Natural killer cell treated with Interleukin-12 subunit alpha and Interleukin-12 subunit beta and Interleukin-15 and Interleukin-18, amount 100 ng/mL, for 72 hours (primary cell): ENCODE results near the gene TRIM65. TPM values are rescaled to one million over a fixed set of nuclear protein-coding genes. Genes with fewer than 3 reads are reported as not detected.

Experiments
- ATAC-seq, 2 donors: fragments of 150-1000 bp; cut with Tn5 transposase in 1 of 2; sonication (Bioruptor Pico), chemical (Tn5 transposase) in 1 of 2; 2 replicates each; pipeline ENCODE4 v1.10.0; 2021
- DNase-seq: peaks from one replicate; pipeline ENCODE4 v3.0.0; 2022; ENCODE audit warnings: low spot score
- H3K27ac Mint-ChIP-seq, 2 donors: 1 replicate in 1 of 2; 2 replicates in 1 of 2; pipeline ENCODE4 v1.8.0; 2022; ENCODE audit warnings: mixed read lengths in 2 of 2, mild to moderate bottlenecking in 1 of 2, moderate library complexity in 1 of 2
- H3K27me3 Mint-ChIP-seq, 2 donors: 1 replicate in 1 of 2; 2 replicates in 1 of 2; pipeline ENCODE4 v1.8.0; 2022; ENCODE audit warnings: mixed read lengths in 2 of 2
- H3K36me3 Mint-ChIP-seq: one replicate; pipeline ENCODE4 v1.8.0; 2022; ENCODE audit warnings: mixed read lengths
- H3K4me1 Mint-ChIP-seq, 2 donors: 1 replicate in 1 of 2; 2 replicates in 1 of 2; pipeline ENCODE4 v1.8.0; 2022; ENCODE audit warnings: low read depth in 2 of 2, mixed read lengths in 2 of 2, mild to moderate bottlenecking in 1 of 2
- H3K4me3 Mint-ChIP-seq: one replicate; pipeline ENCODE4 v1.8.0; 2022; ENCODE audit warnings: mixed read lengths
- H3K9me3 Mint-ChIP-seq: 2 replicates; pipeline ENCODE4 v1.8.0; 2022; ENCODE audit warnings: mixed read lengths
- total RNA-seq, 2 donors: library from RNA; stranded (reverse); gene quantifications; one replicate each; pipeline ENCODE4 v1.2.3, GENCODE V29; 2022

Gene TRIM65
- 10 to 100 TPM; 17.2 to 42.1 TPM for total RNA-seq

DNA sequence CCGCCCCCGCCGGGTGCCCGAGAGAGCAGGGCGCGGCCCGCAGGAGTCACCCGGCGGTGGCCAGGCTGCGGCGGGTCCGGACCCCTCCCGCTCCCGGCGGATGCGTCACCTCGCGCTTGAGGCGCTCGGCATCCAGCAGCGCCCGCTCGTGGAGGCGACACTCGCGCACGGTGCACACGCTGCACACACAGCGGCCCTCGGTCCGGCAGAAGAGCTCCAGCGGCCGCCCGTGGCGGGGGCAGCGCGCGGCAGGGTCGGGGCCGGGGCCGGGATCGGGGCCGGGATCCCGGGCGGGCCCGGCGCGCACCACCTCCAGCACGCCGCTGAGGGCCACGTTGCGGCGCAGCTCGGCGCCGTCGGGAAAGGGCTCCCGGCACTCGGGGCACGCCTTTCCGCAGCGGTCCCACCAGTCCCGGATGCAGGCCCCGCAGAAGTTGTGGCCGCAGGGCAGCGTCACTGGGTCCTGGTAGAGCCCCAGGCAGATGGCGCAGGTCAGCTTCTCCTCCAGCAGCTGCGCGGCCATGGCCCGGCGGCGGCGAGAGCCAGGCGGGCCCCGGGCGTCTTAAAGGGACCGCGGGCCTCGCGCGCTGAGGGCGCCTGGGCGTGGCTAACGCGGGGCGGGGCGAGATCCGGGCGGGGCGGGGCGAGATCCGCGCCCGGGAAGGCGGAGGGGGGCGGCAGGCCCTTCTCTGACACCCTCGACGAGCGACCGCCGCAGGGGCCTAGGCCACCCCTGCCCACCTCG lies at the start of gene TRIM65:
Gene TRIM65 (minus strand): TSS at position 537 of the 745 bp plus-strand sequence. CDS start 14 bp downstream, at position 523.
- ATAC-seq (peak; percentile 90 to 91), DNase-seq (peak; percentile 89)
- Mint-ChIP-seq H3K27me3 (no peaks in the 10 kb centered on the region), H3K4me3 (peak within 1 kb of the TSS; percentile 93), H3K27ac (peak within 1 kb of the TSS; percentile 82 to 90), H3K36me3 (no peaks in the 10 kb centered on the region), H3K4me1 (peaks cover 25 to 26% of the 10 kb centered on the region in 2 donors), H3K9me3 (no peaks in the 10 kb centered on the region)

DNA sequence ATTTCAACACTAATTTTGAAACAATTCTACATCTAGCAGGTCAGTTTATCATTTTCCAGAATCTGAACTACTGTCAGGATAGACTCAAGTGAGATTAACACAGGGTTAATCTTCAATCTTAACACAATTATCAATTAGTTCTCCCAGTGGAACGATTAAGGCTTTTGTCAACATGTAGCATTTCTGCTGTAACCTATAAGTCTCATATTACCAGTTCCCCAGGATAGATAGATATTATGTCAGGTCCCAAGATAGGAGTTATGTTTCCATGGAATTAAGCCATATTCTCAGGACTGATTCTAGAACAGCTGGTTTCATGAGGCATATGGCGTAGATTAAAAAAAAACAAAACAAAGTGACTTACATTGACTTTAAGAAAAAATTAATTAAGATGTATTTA lies 48.5 kb upstream of the TRIM65 start:
- no peak overlapping the region for H3K4me3 Mint-ChIP-seq

DNA sequence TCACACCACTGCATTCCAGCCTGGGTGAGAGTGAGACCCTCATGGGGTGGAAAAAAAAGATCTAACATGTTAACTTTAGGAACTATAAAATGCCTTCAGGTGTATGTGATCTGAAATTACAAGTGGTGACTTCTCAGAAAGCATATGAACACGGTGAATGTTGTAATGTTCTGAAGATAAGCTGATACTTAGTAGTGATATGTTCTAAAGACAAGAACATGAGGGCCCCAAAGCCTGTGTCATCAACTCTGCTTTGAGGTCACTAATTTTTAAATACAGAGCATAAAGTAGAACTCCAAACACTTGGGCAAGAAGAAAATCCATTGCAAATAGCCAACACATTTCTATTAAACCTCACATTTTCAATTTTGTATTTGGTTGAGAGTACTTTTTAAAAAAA lies 46.7 kb upstream of the TRIM65 start:
- Mint-ChIP-seq H3K27ac (peak overlapping the region in 1 of 2 donors; percentile 44), H3K4me1 (peaks cover 6% of the 10 kb centered on the region in 2 donors), H3K4me3 (no peak overlapping the region), H3K9me3 (no peaks in the 10 kb centered on the region), H3K27me3 (no peaks in the 10 kb centered on the region), H3K36me3 (no peaks in the 10 kb centered on the region)
- DNase-seq (no peak), ATAC-seq (no peak)

More for the DNA sequence above, 48.5 kb upstream of the TRIM65 start:
- no peak overlapping the region for H3K27ac Mint-ChIP-seq
- DNase-seq (no peak), ATAC-seq (no peak)
- peaks cover 6% of the 10 kb centered on the region for H3K36me3 Mint-ChIP-seq
- H3K27me3 Mint-ChIP-seq: no peaks in the 10 kb centered on the region
- peaks cover 6% of the 10 kb centered on the region in 2 donors for H3K4me1 Mint-ChIP-seq
- no peaks in the 10 kb centered on the region for H3K9me3 Mint-ChIP-seq

- ATAC-seq (no peak), DNase-seq (no peak)
- no peak overlapping the region for H3K4me3 Mint-ChIP-seq
- peaks cover 6 to 9% of the 10 kb centered on the region in 2 donors for H3K4me1 Mint-ChIP-seq
- H3K9me3 Mint-ChIP-seq: no peaks in the 10 kb centered on the region
- H3K27ac Mint-ChIP-seq: no peak overlapping the region
- no peaks in the 10 kb centered on the region for H3K27me3 Mint-ChIP-seq
- H3K36me3 Mint-ChIP-seq: no peaks in the 10 kb centered on the region
These were observed 45.7 kb upstream of the TRIM65 start for GRCh38 chr17:75942473-75942872.

- H3K9me3 Mint-ChIP-seq: no peaks in the 10 kb centered on the region
- H3K27ac Mint-ChIP-seq: peak overlapping the region; percentile 70 to 79
- DNase-seq (no peak), ATAC-seq (no peak)
- no peaks in the 10 kb centered on the region for H3K36me3 Mint-ChIP-seq
- peaks cover 6 to 9% of the 10 kb centered on the region in 2 donors for H3K4me1 Mint-ChIP-seq
- peak overlapping the region; percentile 97 for H3K4me3 Mint-ChIP-seq
- no peaks in the 10 kb centered on the region for H3K27me3 Mint-ChIP-seq
These were observed 44.7 kb upstream of the TRIM65 start for GRCh38 chr17:75941442-75941819.

GRCh38 chr17:75940727-75941441 lies 44.1 kb upstream of the TRIM65 start, which contains the start of gene FBF1:
Gene FBF1, minus strand, starts transcription at chr17:75941042. Its CDS starts 2,893 bp downstream, at chr17:75938149.
- H3K27ac Mint-ChIP-seq: peak within 1 kb of the TSS; percentile 70 to 79
- peak; percentile 93 for DNase-seq
- ATAC-seq: peak; percentile 99 to 100
- H3K9me3 Mint-ChIP-seq: no peaks in the 10 kb centered on the region
- H3K4me3 Mint-ChIP-seq: peak within 1 kb of the TSS; percentile 97
- no peaks in the 10 kb centered on the region for H3K36me3 Mint-ChIP-seq
- peaks cover 6 to 9% of the 10 kb centered on the region in 2 donors for H3K4me1 Mint-ChIP-seq
- H3K27me3 Mint-ChIP-seq: no peaks in the 10 kb centered on the region

- Mint-ChIP-seq H3K36me3 (no peaks in the 10 kb centered on the region), H3K27me3 (no peaks in the 10 kb centered on the region), H3K27ac (no peak overlapping the region), H3K4me1 (peaks cover 6 to 9% of the 10 kb centered on the region in 2 donors), H3K9me3 (no peaks in the 10 kb centered on the region), H3K4me3 (no peak overlapping the region)
- ATAC-seq (no peak), DNase-seq (no peak)
These were observed 40.9 kb upstream of the TRIM65 start for GRCh38 chr17:75937652-75938051.

DNA sequence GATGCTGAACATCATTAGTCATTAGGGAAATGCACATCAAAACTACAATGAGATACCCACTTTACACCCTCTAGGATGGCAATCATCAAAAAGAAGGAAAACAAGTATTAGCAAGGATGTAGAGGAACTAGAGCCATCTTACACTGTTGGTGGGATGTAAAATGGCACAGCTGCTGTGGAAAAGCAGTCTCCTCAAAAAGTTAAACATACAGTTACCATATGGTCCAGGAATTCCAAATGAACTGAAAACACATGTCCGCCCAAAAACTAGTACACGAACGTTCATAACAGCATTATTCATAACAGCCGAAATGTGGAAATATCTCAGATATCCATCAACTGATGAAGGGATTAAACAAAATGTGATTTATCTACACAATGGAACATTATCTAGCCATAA lies 37.1 kb upstream of the TRIM65 start:
- H3K4me3 Mint-ChIP-seq: no peak overlapping the region
- ATAC-seq (no peak), DNase-seq (no peak)
- H3K4me1 Mint-ChIP-seq: peaks cover 0 to 3% of the 10 kb centered on the region in 2 donors
- H3K36me3 Mint-ChIP-seq: no peaks in the 10 kb centered on the region
- no peaks in the 10 kb centered on the region for H3K9me3 Mint-ChIP-seq
- no peak overlapping the region for H3K27ac Mint-ChIP-seq
- no peaks in the 10 kb centered on the region for H3K27me3 Mint-ChIP-seq

DNA sequence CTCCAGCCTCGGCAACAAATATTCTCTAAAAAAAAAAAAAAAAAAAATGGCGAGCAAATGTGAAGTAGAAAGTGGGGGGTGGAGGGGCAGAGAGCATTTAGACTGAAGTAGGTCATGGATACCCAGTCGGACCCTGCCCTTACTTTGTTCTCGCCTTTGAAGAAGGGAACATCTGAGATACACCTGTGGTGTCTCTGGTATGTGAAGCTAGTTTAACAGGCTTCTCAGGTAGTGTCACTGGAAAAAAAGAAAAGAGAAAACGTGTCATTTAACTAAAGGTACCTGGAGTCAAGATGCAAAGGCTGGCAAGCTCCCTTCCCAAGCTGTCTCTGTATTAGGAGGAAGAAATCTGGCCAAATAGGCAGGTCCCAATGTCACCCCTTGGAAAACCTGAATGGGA lies 36.1 kb upstream of the TRIM65 start:
- Mint-ChIP-seq H3K27ac (no peak overlapping the region), H3K4me1 (peaks cover 0 to under 1% of the 10 kb centered on the region in 2 donors), H3K36me3 (no peaks in the 10 kb centered on the region), H3K27me3 (no peaks in the 10 kb centered on the region), H3K4me3 (no peak overlapping the region), H3K9me3 (no peaks in the 10 kb centered on the region)
- ATAC-seq (no peak), DNase-seq (peak; percentile 31)

GRCh38 chr17:75931062-75931461 lies 34.3 kb upstream of the TRIM65 start:
- Mint-ChIP-seq H3K9me3 (no peaks in the 10 kb centered on the region), H3K4me1 (no peaks in the 10 kb centered on the region), H3K27ac (no peak overlapping the region), H3K36me3 (no peaks in the 10 kb centered on the region), H3K27me3 (no peaks in the 10 kb centered on the region), H3K4me3 (no peak overlapping the region)
- ATAC-seq (no peak), DNase-seq (peak; percentile 40)

DNA sequence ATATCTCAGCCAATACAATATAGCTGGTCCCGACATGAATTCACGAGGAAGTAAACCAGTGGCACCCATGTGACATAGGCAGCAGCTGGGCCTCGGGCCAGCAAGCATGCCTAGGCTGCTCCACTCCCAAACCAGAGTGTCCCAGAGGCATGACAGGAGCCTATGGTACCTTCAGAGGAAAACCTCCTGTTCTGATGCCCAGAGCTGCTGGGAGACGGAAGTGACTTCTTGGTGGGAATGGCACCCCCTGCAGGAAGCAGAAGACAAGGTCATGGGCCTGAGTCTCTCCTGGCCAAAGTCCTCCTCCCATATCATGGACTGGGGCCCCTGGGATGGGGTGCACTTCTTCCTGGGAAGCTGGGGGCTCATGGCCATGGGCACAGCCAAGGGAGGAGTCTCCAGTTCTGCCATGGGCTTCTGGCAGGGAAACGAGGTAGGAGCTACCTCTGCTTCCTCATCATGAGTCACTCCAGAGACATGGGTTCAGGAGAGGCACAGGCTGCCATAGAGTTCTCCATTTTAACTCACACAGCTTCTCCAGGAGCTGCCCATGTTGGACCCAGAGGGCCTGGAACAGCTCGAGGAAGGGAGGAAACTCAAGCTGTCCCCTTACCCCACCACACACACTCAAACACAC lies 30.7 kb upstream of the TRIM65 start:
- Mint-ChIP-seq H3K27ac (no peak overlapping the region), H3K4me3 (no peak overlapping the region), H3K36me3 (no peaks in the 10 kb centered on the region), H3K9me3 (no peaks in the 10 kb centered on the region), H3K4me1 (no peaks in the 10 kb centered on the region), H3K27me3 (no peaks in the 10 kb centered on the region)
- DNase-seq (no peak), ATAC-seq (peak in 1 of 2 donors; percentile 12)

DNA sequence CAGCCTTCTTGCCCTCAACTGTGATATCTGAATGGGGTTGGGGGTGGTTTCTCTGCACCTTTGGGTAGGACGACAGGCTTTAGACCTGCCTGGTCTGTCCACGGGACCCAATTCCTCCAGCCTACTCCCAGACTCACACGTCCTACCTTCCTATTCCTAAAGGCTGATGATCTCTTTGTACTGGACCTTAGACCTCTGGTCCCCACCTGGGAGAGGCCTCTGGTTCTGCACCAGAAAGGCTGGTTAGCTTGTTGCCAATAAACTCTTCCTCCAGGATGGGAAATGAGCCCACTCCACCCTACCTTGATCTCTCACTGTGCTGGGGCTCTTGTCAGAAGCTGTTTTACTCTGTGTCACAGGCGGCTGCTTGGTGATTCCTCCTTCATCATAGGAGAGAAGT lies 29.7 kb upstream of the TRIM65 start:
- no peaks in the 10 kb centered on the region for H3K9me3 Mint-ChIP-seq
- H3K27ac Mint-ChIP-seq: no peak overlapping the region
- no peaks in the 10 kb centered on the region for H3K36me3 Mint-ChIP-seq
- H3K27me3 Mint-ChIP-seq: no peaks in the 10 kb centered on the region
- no peaks in the 10 kb centered on the region for H3K4me1 Mint-ChIP-seq
- DNase-seq (no peak), ATAC-seq (no peak)
- H3K4me3 Mint-ChIP-seq: no peak overlapping the region

DNA sequence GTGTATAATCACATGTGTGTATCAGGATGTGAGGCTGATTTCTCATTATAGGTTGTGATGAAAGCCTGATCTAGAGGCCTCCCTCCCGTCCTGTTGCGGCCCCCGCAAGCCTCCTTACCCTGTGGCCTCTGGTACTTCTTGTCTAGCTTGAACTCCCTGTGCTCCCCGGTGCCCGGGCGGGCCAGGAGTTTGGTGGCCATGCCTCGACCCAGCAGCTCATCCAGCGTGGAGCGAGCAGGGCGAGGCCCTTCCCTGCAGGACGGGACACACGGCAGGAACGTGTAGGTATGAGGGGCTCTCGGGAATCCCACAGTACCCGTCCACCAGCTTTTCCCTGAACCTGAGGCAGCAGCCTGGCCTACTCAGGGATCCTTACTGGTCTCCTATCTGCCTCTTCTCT lies 29.2 kb upstream of the TRIM65 start:
- DNase-seq: no peak
- no peak overlapping the region for H3K4me3 Mint-ChIP-seq
- no peaks in the 10 kb centered on the region for H3K4me1 Mint-ChIP-seq
- H3K36me3 Mint-ChIP-seq: no peaks in the 10 kb centered on the region
- H3K27ac Mint-ChIP-seq: no peak overlapping the region
- no peaks in the 10 kb centered on the region for H3K27me3 Mint-ChIP-seq
- H3K9me3 Mint-ChIP-seq: no peaks in the 10 kb centered on the region
- no peak for ATAC-seq

GRCh38 chr17:75925103-75925502 lies 28.4 kb upstream of the TRIM65 start:
- Mint-ChIP-seq H3K9me3 (no peaks in the 10 kb centered on the region), H3K4me1 (no peaks in the 10 kb centered on the region), H3K36me3 (no peaks in the 10 kb centered on the region)

More at GRCh38 chr17:75925103-75925502, 28.4 kb upstream of the TRIM65 start:
- DNase-seq (no peak), ATAC-seq (no peak)
- Mint-ChIP-seq H3K27ac (no peak overlapping the region), H3K4me3 (no peak overlapping the region), H3K27me3 (no peaks in the 10 kb centered on the region)
